ENCODE data around the gene SGCE.

DNA sequence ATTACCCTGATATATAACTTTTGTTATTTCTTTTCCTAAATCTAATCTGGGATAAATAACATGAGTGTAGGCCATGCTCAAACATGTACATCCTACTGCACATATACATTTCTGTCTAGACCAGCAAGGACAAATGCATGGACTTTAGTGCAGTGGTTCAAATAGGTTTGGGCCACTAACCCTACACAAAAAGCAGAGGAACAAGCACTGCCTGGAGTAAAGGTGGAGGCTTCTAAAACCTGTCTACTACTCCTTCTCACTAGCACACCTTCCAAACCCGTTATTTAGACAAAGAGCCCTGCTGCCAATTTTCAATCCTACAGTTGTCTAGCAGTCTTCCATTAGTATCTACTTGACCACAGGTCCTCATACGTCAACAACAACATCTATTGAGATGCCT is 34.8 kb downstream of the SGCE start:
- TF ChIP-seq CTCF (conservative IDR thresholded peaks at IDR 0.05; ENCODE audit: low read length) = no peak
- no peak for TF ChIP-seq EZH2phosphoT487 (IDR thresholded peaks at IDR 0.05; ENCODE audit: borderline replicate concordance, low read depth, low read length)
